Measurements from ENCODE around the gene ALLC.

ALLC gene

GRCh38 chr2:3641841-3642421 is 16.1 kb upstream of the ALLC start:
- DNase-seq, result no peak

- peak; percentile 15 for DNase-seq
Measured at GRCh38 chr2:3642521-3643215, 15.3 kb upstream of the ALLC start.

- DNase-seq, result no peak
Measured at GRCh38 chr2:3643371-3644245, 14.4 kb upstream of the ALLC start.

- DNase-seq, result no peak
Measured at GRCh38 chr2:3644246-3644525, 13.8 kb upstream of the ALLC start.

- DNase-seq, result no peak
Measured at GRCh38 chr2:3644891-3645605, 13.0 kb upstream of the ALLC start.

GRCh38 chr2:3645745-3646389 is 12.1 kb upstream of the ALLC start:
- DNase-seq, result no peak

GRCh38 chr2:3646446-3646845 is 11.6 kb upstream of the ALLC start:
- DNase-seq, result no peak

GRCh38 chr2:3647246-3647645 is 10.8 kb upstream of the ALLC start:
- no peak for DNase-seq

GRCh38 chr2:3647831-3648651 is 10.0 kb upstream of the ALLC start:
- DNase-seq, result no peak

GRCh38 chr2:3648652-3649177 is 9.3 kb upstream of the ALLC start:
- no peak for DNase-seq

- DNase-seq, result no peak
Measured at GRCh38 chr2:3649581-3649980, 8.4 kb upstream of the ALLC start.

GRCh38 chr2:3650140-3650920 is 7.7 kb upstream of the ALLC start:
- DNase-seq, result no peak

GRCh38 chr2:3651691-3652648 is 6.0 kb upstream of the ALLC start:
- peak; percentile 81 for DNase-seq

GRCh38 chr2:3652896-3653625 is 4.9 kb upstream of the ALLC start:
- DNase-seq, result no peak

- DNase-seq, result no peak
Measured at GRCh38 chr2:3654011-3654410, 4.0 kb upstream of the ALLC start.

- no peak for DNase-seq
Measured at GRCh38 chr2:3654531-3655225, 3.3 kb upstream of the ALLC start.

- DNase-seq, result no peak
Measured at GRCh38 chr2:3655871-3656761, 1.9 kb upstream of the ALLC start.
